Measurements from ENCODE around the gene AP4M1. TPM values are rescaled to one million over a fixed set of nuclear protein-coding genes. Genes with fewer than 3 reads are reported as not detected.

The AP4M1 gene
- total and polyA plus RNA-seq, 3 donors from 2014 or later, result 39.1 to 54.7 (median 51.3) TPM

DNA sequence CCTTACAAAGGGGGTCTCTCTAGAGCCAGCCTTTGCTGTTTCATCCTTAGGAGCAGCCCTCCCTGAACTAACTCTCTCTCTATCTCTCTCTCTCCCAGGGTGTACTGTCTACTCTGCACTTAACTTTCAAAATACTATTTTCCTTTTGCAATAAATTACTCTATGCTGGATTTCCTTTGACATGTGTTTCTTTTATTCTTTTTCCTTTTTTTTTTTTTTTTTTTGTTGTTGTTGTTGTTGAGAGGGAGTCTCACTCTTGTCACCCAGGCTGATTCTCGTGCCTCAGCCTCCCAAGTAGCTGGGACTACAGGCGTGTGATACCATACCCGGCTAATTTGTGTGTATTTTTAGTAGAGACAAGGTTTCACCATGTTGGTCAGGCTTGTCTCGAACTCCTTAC lies 18.5 kb upstream of the AP4M1 start:
- no peaks in the 10 kb centered on the region for H3K9me3 ChIP-seq
- no peak for TF ChIP-seq POLR2A (IDR thresholded peaks at IDR 0.05)
- TF ChIP-seq, protein P1, sequence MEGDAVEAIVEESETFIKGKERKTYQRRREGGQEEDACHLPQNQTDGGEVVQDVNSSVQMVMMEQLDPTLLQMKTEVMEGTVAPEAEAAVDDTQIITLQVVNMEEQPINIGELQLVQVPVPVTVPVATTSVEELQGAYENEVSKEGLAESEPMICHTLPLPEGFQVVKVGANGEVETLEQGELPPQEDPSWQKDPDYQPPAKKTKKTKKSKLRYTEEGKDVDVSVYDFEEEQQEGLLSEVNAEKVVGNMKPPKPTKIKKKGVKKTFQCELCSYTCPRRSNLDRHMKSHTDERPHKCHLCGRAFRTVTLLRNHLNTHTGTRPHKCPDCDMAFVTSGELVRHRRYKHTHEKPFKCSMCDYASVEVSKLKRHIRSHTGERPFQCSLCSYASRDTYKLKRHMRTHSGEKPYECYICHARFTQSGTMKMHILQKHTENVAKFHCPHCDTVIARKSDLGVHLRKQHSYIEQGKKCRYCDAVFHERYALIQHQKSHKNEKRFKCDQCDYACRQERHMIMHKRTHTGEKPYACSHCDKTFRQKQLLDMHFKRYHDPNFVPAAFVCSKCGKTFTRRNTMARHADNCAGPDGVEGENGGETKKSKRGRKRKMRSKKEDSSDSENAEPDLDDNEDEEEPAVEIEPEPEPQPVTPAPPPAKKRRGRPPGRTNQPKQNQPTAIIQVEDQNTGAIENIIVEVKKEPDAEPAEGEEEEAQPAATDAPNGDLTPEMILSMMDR (IDR thresholded peaks at IDR 0.05), result no peak
- WGBS, 2 donors, result 66% methylated on average over 4 of the region's 4 CpGs
- intact Hi-C loops (cut with DNase I; ENCODE audit: low total_unique reads), result loop anchor here (10.0 kb wide), 1 partner anchor 88 kb away; no protein-coding TSS in a partner anchor
- no peaks in the 10 kb centered on the region for H3K36me3 ChIP-seq (ENCODE audit: low read depth, missing control alignments)
- peaks cover 17% of the 10 kb centered on the region for H3K4me1 ChIP-seq
- H3K27ac ChIP-seq, result peak overlapping the region in 1 of 2 donors; percentile 67
- H3K4me3 ChIP-seq, result peak overlapping the region in 1 of 2 donors; percentile 97
- DNase-seq, result no peak
- no peaks in the 10 kb centered on the region for H3K27me3 ChIP-seq

DNA sequence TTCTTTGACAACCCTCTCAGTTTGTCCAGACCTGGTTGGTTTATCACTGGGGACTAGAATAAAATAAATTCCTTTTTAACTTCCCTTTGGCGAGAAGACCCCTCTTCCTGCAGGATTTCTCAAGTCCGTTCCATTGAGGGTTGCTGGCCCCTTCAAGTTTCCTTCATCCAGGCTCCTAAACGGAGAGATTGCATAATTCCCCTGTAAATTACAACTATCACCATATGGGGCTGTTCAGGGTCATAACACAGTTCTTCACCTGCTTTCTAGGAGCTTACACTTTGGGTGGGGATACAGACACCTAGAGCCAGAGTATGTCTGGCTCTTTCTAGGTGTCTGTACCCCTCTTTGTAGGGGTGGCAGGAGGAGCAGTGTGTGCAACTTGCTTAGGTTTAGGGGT lies 15.9 kb upstream of the AP4M1 start:
- no peak for DNase-seq
- Histone ChIP-seq H3K36me3 (ENCODE audit: low read depth, missing control alignments) (no peaks in the 10 kb centered on the region), H3K27me3 (no peaks in the 10 kb centered on the region), H3K27ac (no peak overlapping the region), H3K4me1 (peaks cover 23% of the 10 kb centered on the region), H3K4me3 (no peak overlapping the region), H3K9me3 (no peaks in the 10 kb centered on the region)
- TF ChIP-seq POLR2A (IDR thresholded peaks at IDR 0.05), result no peak
- TF ChIP-seq, protein P1 (IDR thresholded peaks at IDR 0.05), result no peak
- WGBS, 2 donors, result 56 to 57% methylated on average over 3 of the region's 3 CpGs
- intact Hi-C loops (cut with DNase I; ENCODE audit: low total_unique reads), result loop anchor here (5.0 to 10.0 kb wide), 2 partner anchors 42 to 91 kb away; partner anchors contain the start of gene MBLAC1

DNA sequence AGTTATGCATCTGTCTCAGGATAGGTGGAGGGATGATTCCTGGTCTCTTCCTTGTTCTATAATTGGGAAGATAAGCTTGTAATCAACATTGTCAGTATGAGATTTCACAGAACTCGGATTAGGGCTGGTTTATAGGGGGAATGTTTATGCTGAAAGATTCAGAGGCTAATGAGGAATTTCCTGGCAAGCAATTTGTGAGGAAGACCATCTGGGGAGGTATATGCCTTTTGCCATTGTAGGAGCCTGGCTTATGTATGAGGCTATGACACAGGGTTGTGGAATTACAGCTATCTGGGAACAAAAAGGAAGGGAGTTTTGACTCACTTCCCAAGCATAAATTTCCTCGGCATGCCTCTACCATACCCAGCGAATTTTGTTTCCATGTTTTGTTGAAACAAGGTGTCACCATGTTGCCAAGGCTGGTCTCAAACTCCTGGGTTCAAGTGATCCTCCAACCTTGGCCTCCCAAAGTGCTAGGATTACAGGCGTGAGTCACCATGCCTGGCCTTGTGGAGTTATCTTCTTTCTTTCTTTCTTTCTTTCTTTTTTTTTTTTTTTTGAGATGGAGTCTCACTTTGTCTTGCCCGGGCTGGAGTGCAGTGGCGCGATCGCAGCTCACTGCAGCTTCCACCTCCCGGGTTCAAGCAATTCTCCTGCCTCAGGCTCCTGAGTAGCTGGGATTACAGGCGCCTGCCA lies 14.2 kb upstream of the AP4M1 start:
- Histone ChIP-seq H3K36me3 (ENCODE audit: low read depth, missing control alignments) (no peaks in the 10 kb centered on the region), H3K27ac (no peak overlapping the region), H3K27me3 (no peaks in the 10 kb centered on the region), H3K4me1 (peaks cover 20% of the 10 kb centered on the region), H3K4me3 (no peak overlapping the region), H3K9me3 (no peaks in the 10 kb centered on the region)
- WGBS, 2 donors, result 63 to 64% methylated on average over 10 of the region's 10 CpGs
- intact Hi-C loops (cut with DNase I; ENCODE audit: low total_unique reads), result loop anchor here (5.0 to 10.0 kb wide), 2 partner anchors 40 to 92 kb away; partner anchors contain the start of gene MBLAC1
- DNase-seq, result no peak
- TF ChIP-seq POLR2A (IDR thresholded peaks at IDR 0.05), result no peak
- TF ChIP-seq, protein P1 (IDR thresholded peaks at IDR 0.05), result no peak

DNA sequence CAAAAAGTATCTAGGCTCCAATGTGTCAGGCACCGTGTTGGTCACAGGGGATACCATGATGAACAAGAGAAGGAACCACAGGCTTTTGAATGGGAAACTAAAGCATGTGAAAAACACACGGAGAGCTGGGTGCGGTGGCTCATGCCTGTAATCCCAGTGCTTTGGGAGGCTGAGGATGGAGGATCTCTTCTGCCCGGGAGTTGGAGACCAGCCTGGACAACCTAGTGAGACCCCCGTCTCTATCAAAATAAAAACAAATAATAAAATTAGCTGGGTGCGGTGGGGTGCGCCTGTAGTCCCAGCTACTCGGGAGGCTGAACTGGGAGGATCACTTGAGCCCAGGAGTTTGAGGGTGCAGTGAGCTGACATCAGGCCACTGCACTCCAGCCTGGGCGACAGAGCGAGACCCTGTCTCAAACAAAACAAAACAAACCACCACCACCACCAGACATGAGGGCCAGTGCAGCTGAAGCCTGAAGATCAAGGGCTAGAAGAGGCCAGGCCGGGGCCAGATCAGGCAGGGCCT lies 13.3 kb upstream of the AP4M1 start:
- H3K27ac ChIP-seq, result peak overlapping the region; percentile 84 to 87
- H3K27me3 ChIP-seq, result no peaks in the 10 kb centered on the region
- DNase-seq, result no peak
- H3K4me3 ChIP-seq, result peak overlapping the region; percentile 74 to 91
- TF ChIP-seq POLR2A (IDR thresholded peaks at IDR 0.05), result no peak
- TF ChIP-seq, protein P1 (IDR thresholded peaks at IDR 0.05), result no peak
- intact Hi-C loops (cut with DNase I; ENCODE audit: low total_unique reads), result loop anchor here (5.0 to 10.0 kb wide), 2 partner anchors 39 to 93 kb away; partner anchors contain the start of gene MBLAC1
- 70 to 75% methylated on average over 11 of the region's 11 CpGs for WGBS, 2 donors
- H3K4me1 ChIP-seq, result peaks cover 20% of the 10 kb centered on the region
- H3K36me3 ChIP-seq (ENCODE audit: low read depth, missing control alignments), result no peaks in the 10 kb centered on the region
- H3K9me3 ChIP-seq, result no peaks in the 10 kb centered on the region
